Fibroblast of the aortic adventitia (primary cell): ENCODE results near the gene AKAP6. TPM values are rescaled to one million over a fixed set of nuclear protein-coding genes. Genes with fewer than 3 reads are reported as not detected.

Source experiments
- DNase-seq: peaks from one replicate; pipeline ENCODE4 v3.0.0-alpha.2; 2010; ENCODE audit warnings: low read depth
- H3K4me3 ChIP-seq: 2 replicates; pipeline ENCODE4 v1.5.1; 2011; ENCODE audit warnings: low read depth, mild to moderate bottlenecking, control low read depth, low read length, moderate library complexity
- total RNA-seq: library from RNA; depleted of rRNA; stranded (reverse); fragments of >200 nt; gene quantifications from 2 replicates; pipeline ENCODE4 v1.2.3, GENCODE V29; 2012; ENCODE audit warnings: low replicate concordance
- TF ChIP-seq, protein P1 (sequence below): IDR thresholded peaks from 2 replicates; pipeline ENCODE4 v1.5.1; 2011; ENCODE audit warnings: mild to moderate bottlenecking, low read length, control low read depth, inconsistent platforms; ENCODE audit not compliant: insufficient read depth

The AKAP6 gene
- total RNA-seq, 1 donor: 2.2 TPM

DNA sequence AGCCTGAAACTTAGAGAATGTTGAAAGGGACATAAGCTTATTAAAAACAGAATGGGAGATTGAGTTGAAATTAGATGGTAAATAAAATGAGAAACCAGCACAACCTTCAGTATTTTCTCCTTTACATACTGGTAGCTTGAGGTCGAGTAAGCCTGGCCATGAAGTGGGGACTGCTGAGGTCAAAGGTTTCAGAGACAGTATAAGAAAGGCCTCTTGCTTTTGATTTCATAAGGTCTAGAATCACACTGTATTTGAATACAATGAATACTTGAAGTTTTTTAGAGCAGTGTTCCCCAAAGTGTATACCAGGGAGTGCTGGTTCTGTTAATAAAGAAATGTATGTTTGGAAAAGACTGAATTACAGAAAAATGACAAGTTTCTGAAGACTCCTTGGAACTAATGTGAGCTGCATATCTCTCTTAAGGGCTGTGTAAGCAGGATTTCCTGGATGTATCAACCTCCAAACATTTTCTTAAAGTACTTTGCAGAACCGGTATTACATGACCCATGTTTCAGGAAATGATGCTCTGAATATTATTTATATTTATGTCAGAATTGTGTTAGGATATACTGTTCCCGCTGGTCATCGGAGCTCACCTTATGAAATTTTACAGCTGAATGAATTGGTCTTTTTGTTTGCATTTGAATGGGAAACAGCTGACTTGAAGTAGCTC is 85.0 kb downstream of the AKAP6 start:
- TF ChIP-seq, protein P1, sequence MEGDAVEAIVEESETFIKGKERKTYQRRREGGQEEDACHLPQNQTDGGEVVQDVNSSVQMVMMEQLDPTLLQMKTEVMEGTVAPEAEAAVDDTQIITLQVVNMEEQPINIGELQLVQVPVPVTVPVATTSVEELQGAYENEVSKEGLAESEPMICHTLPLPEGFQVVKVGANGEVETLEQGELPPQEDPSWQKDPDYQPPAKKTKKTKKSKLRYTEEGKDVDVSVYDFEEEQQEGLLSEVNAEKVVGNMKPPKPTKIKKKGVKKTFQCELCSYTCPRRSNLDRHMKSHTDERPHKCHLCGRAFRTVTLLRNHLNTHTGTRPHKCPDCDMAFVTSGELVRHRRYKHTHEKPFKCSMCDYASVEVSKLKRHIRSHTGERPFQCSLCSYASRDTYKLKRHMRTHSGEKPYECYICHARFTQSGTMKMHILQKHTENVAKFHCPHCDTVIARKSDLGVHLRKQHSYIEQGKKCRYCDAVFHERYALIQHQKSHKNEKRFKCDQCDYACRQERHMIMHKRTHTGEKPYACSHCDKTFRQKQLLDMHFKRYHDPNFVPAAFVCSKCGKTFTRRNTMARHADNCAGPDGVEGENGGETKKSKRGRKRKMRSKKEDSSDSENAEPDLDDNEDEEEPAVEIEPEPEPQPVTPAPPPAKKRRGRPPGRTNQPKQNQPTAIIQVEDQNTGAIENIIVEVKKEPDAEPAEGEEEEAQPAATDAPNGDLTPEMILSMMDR: no peak
- H3K4me3 ChIP-seq: no peak overlapping the region
- no peak for DNase-seq

DNA sequence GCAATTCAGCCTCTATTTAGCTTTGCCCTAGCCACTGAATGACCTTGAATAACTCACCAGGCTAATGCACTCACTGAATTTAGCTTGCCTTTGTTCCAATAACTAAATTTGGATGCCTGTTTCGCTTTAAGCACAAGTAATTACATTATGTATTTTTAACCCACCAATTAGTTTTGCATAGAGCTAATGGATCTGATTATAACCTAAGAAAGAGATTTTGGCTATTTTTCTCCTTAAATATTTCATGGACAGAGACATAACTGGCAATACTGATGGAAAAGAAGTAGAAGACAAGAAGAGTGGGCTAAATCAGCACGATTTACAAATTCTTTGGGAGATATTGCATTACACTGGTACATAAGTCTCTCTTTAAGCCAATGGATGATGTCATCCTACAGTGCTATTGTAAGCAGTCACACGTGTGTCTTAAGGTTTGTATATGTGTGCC is 85.7 kb downstream of the AKAP6 start:
- TF ChIP-seq, protein P1: no peak
- peak; percentile 52 for DNase-seq

DNA sequence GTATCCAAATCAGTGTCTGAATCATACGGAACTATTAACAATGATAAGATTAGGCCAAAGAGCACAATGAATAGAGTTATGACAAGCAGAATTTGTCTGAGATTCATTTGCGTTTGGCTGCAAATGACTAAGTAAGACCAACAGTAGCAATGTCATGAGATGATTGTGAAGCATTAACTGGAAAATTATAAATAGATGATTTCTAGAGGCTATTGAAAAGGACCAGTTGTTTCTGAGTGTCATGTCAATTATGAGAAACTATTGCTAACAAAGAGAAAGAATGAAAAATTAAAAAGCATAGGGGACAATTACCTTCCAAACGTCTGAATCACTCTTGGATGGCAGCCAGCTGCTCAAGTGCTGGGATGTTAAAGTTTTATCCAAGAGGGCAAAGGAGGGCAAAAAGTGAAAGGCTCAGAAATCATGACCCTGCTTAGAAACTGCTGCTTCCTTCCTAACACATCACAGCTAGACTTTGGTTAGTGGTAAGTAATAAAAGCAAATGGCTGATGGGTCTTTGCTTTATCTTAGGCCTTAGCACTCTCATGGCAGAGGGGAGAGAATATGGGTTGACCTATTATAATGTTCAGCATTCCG is 89.0 kb downstream of the AKAP6 start:
- peak; percentile 83 for DNase-seq
- TF ChIP-seq, protein P1: no peak
- H3K4me3 ChIP-seq: no peak overlapping the region

More for the DNA sequence above, 85.7 kb downstream of the AKAP6 start:
- H3K4me3 ChIP-seq: no peak overlapping the region

DNA sequence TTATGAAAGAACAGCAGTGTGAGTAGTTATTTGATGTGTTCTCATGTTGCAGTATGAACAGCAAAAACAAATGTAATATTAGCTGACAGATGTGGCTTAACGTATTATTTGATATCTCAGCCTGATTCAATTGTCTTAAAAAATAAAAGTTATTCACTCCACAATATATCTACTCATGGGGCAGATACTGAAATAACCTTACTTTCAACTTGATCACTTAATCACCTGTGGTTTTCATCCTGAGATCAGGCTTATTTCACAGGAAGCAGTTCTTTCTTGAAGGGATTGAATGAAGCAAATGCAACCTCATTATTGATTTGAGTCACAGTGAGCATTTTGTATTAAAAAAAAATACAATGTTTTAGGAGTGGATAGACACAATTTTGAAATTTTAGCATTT is 90.3 kb downstream of the AKAP6 start:
- TF ChIP-seq, protein P1: no peak
- DNase-seq: no peak

DNA sequence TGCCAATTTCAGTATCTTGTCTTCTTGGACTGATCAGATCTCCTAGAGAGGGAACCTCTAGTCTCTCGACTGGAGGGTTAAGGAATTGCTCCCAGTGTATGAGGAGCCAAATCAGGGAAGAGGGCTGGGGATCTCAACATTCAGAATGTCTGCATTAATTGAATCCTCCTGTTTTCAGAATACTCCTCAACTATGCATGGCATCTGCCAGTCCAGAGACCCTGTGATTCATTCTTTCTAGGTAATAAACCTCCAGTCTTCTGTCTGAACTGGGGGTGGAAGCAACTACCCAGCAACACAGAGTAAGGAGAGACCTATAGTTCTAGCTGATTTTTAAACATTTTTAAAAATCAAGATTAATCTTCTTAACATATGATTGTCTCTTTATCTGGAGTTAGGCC is 92.7 kb downstream of the AKAP6 start:
- TF ChIP-seq, protein P1: no peak
- no peak overlapping the region for H3K4me3 ChIP-seq
- DNase-seq: no peak

More for the DNA sequence above, 90.3 kb downstream of the AKAP6 start:
- H3K4me3 ChIP-seq: no peak overlapping the region

DNA sequence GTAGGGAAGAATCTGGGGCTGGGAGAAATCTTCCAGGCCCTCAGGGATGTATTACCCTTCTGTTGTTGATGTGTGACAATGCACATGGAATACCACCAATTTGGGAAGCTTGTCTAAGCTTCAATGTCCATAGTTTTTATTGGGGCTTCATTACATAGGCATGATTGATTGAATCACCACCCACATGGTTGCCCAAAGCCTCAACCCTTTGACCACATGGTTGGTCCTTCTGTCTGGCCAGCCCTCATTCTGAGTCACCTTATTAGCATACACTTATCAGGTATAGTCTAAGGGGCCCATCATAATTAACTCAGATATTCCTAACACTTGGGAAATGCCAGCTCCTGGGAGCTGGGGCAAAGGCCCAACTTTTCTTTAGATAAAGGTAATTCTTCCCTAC is 93.3 kb downstream of the AKAP6 start:
- TF ChIP-seq, protein P1: no peak
- DNase-seq: no peak
- H3K4me3 ChIP-seq: no peak overlapping the region
